AG04450 (cell line): ENCODE measurements around the gene TNK1. TPM values are rescaled to one million over a fixed set of nuclear protein-coding genes. Genes with fewer than 3 reads are reported as not detected.

Experiments used
- CTCF ChIA-PET: fragments of 300-600, 350-600 bp; formaldehyde crosslinking; extraction: SDS; loops from one replicate; lab custom pipeline; 2022; ENCODE audit warnings: antibody characterized with exemption, inconsistent platforms; lab: Charles Lee
- POLR2A ChIA-PET: fragments of 350-600 bp; formaldehyde crosslinking; extraction: SDS; loops from one replicate; lab custom pipeline; 2021; ENCODE audit warnings: antibody characterized with exemption, inconsistent platforms; lab: Yijun Ruan, JAX
- DNase-seq: peaks from one replicate; pipeline ENCODE4 v3.0.0-alpha.2; 2011; ENCODE audit warnings: low read depth, low spot score
- H3K27ac ChIP-seq: one replicate; pipeline ENCODE4 v1.5.1; 2012; ENCODE audit warnings: low read depth, low read length, control low read depth
- H3K27me3 ChIP-seq: one replicate; pipeline ENCODE4 v1.6.0; 2012; ENCODE audit warnings: low read length; ENCODE audit not compliant: control insufficient read depth, insufficient read depth
- H3K4me3 ChIP-seq: 2 replicates; pipeline ENCODE4 v1.5.1; 2011; ENCODE audit warnings: mild to moderate bottlenecking, low read depth, low read length, control low read depth
- H3K9me3 ChIP-seq: 2 replicates; pipeline ENCODE4 v1.5.1; 2012; ENCODE audit warnings: low read length; ENCODE audit not compliant: control insufficient read depth, insufficient read depth
- CTCF ChIP-seq: IDR thresholded peaks from 2 replicates; pipeline ENCODE4 v1.5.1; 2011; ENCODE audit warnings: low read depth, low read length, control low read depth, inconsistent platforms
- polyA plus RNA-seq: library from polyadenylated mRNA; depleted of rRNA; stranded (reverse); fragments of >200 nt; gene quantifications from 2 replicates; pipeline ENCODE4 v1.2.3, GENCODE V29; 2011

TNK1 gene
- polyA plus RNA-seq, 1 experiment = 0.25 TPM

- peak overlapping the region; percentile 87 for H3K4me3 ChIP-seq
- no peaks in the 10 kb centered on the region for H3K27me3 ChIP-seq
- ChIA-PET POLR2A (interaction anchor here (0.6 to 1.9 kb wide), 24 partner anchors 9 to 507 kb away, joined by 3 to 20 read pairs (median 4); partner anchors contain the start of genes DVL2, NEURL4, PLSCR3 and POLR2A), CTCF (interaction anchor here (0.5 to 2.4 kb wide), 11 partner anchors 9 to 706 kb away, joined by 3 to 9 read pairs (median 3); partner anchors contain the start of genes PLSCR3 and SENP3)
- no peak for TF ChIP-seq CTCF
- H3K9me3 ChIP-seq = no peaks in the 10 kb centered on the region
- peak; percentile 39 for DNase-seq
- H3K27ac ChIP-seq = peak overlapping the region; percentile 61
Measured at GRCh38 chr17:7403727-7403976, 22.8 kb downstream of the TNK1 start.

GRCh38 chr17:7403977-7404736, 23.3 kb downstream of the TNK1 start, which contains the start of gene TMEM256:
Gene TMEM256, minus strand, starts transcription at chr17:7404097. Its CDS starts 13 bp downstream, at chr17:7404084.
- no peaks in the 10 kb centered on the region for H3K9me3 ChIP-seq

GRCh38 chr17:7404737-7405349, 24.0 kb downstream of the TNK1 start:
- DNase-seq = no peak
- CTCF ChIA-PET = interaction anchor here (0.8 to 1.1 kb wide), 2 partner anchors 52 to 156 kb away, joined by 3 to 9 read pairs; partner anchors contain the start of genes KCTD11 and SENP3

More at GRCh38 chr17:7403977-7404736, 23.3 kb downstream of the TNK1 start, which contains the start of gene TMEM256:
- peak within 1 kb of the TSS; percentile 61 for H3K27ac ChIP-seq
- POLR2A ChIA-PET = interaction anchor here (0.6 to 1.9 kb wide), 26 partner anchors 9 to 806 kb away, joined by 3 to 20 read pairs (median 4); partner anchors contain the start of genes AURKB, CD68, DVL2 and NEURL4
- no peaks in the 10 kb centered on the region for H3K27me3 ChIP-seq
- CTCF ChIA-PET = interaction anchor here (0.5 to 2.4 kb wide), 13 partner anchors 9 to 706 kb away, joined by 3 to 9 read pairs (median 3); partner anchors contain the start of genes KCTD11, PLSCR3 and SENP3
- H3K4me3 ChIP-seq = peak within 1 kb of the TSS; percentile 87
- 0 out of 2 replicates have a peak, but pooled peaks have one; percentile 1 for TF ChIP-seq CTCF
- DNase-seq = peak; percentile 99

GRCh38 chr17:7405350-7406234, 24.7 kb downstream of the TNK1 start:
- CTCF ChIA-PET = interaction anchor here (0.9 kb wide), 1 partner anchor 31 kb away, joined by 4 read pairs; no protein-coding TSS in a partner anchor
- POLR2A ChIA-PET = interaction anchor here (0.7 kb wide), 2 partner anchors 36 to 222 kb away, joined by 4 read pairs; no protein-coding TSS in a partner anchor
- DNase-seq = no peak
- Histone ChIP-seq H3K4me3 (peak overlapping the region; percentile 86), H3K27ac (peak overlapping the region; percentile 52), H3K27me3 (no peaks in the 10 kb centered on the region), H3K9me3 (no peaks in the 10 kb centered on the region)
- no peak for TF ChIP-seq CTCF

More at GRCh38 chr17:7404737-7405349, 24.0 kb downstream of the TNK1 start:
- Histone ChIP-seq H3K4me3 (peak overlapping the region; percentile 86), H3K9me3 (no peaks in the 10 kb centered on the region), H3K27me3 (no peaks in the 10 kb centered on the region), H3K27ac (peak overlapping the region; percentile 52)
- no peak for TF ChIP-seq CTCF
- POLR2A ChIA-PET = interaction anchor here (0.6 to 1.8 kb wide), 17 partner anchors 16 to 805 kb away, joined by 3 to 20 read pairs (median 4); partner anchors contain the start of genes AURKB, CD68, DVL2 and NEURL4
